HG02840 (cell line): Measurements from ENCODE around the gene TSPAN18.

Experiments used
- ATAC-seq: cut with Tn5 transposase; IDR thresholded peaks from one replicate; pipeline ENCODE4 v1.9.1; 2021; ENCODE audit warnings: mild to moderate bottlenecking, moderate library complexity, moderate number of reproducible peaks; ENCODE audit not compliant: unreplicated experiment, low FRiP score

Gene TSPAN18

GRCh38 chr11:44815917-44816456, 89.2 kb downstream of the TSPAN18 start:
- no peak for ATAC-seq

- ATAC-seq = no peak
Observed at GRCh38 chr11:44816761-44817160, 90.0 kb downstream of the TSPAN18 start.

- ATAC-seq = no peak
Observed at GRCh38 chr11:44817207-44817949, 90.6 kb downstream of the TSPAN18 start.

GRCh38 chr11:44818110-44818509, 91.3 kb downstream of the TSPAN18 start:
- no peak for ATAC-seq

- ATAC-seq = no peak
Observed at GRCh38 chr11:44819346-44819745, 92.6 kb downstream of the TSPAN18 start.

GRCh38 chr11:44822369-44822768, 95.6 kb downstream of the TSPAN18 start:
- no peak for ATAC-seq

GRCh38 chr11:44823006-44823405, 96.2 kb downstream of the TSPAN18 start:
- ATAC-seq = no peak

GRCh38 chr11:44823868-44824267, 97.1 kb downstream of the TSPAN18 start:
- no peak for ATAC-seq

- no peak for ATAC-seq
Observed at GRCh38 chr11:44824300-44824704, 97.5 kb downstream of the TSPAN18 start.

- no peak for ATAC-seq
Observed at GRCh38 chr11:44825058-44825785, 98.5 kb downstream of the TSPAN18 start.

- ATAC-seq = no peak
Observed at GRCh38 chr11:44826922-44827643, 100.3 kb downstream of the TSPAN18 start.

- no peak for ATAC-seq
Observed at GRCh38 chr11:44828296-44828695, 101.5 kb downstream of the TSPAN18 start.

- no peak for ATAC-seq
Observed at GRCh38 chr11:44829838-44830237, 103.1 kb downstream of the TSPAN18 start.

- no peak for ATAC-seq
Observed at GRCh38 chr11:44831605-44832394, 105.0 kb downstream of the TSPAN18 start.

- ATAC-seq = no peak
Observed at GRCh38 chr11:44832452-44832851, 105.7 kb downstream of the TSPAN18 start.

- no peak for ATAC-seq
Observed at GRCh38 chr11:44833221-44833876, 106.6 kb downstream of the TSPAN18 start.

GRCh38 chr11:44833877-44834452, 107.2 kb downstream of the TSPAN18 start:
- no peak for ATAC-seq

- no peak for ATAC-seq
Observed at GRCh38 chr11:44834846-44835245, 108.1 kb downstream of the TSPAN18 start.

- no peak for ATAC-seq
Observed at GRCh38 chr11:44835296-44835695, 108.5 kb downstream of the TSPAN18 start.
